HG02678 (cell line): ENCODE data around the gene SPATA9.
"Not testable (repeated sequence)": the region's sequence is repeated elsewhere in the genome, so short reads cannot be mapped to it uniquely, and the experiment has no call there.

ENCODE experiments used
- ATAC-seq: cut with Tn5 transposase; IDR thresholded peaks from one replicate; pipeline ENCODE4 v1.9.1; 2021; ENCODE audit warnings: mild to moderate bottlenecking, moderate library complexity; ENCODE audit not compliant: unreplicated experiment

The SPATA9 gene

GRCh38 chr5:95718203-95718602, 35.4 kb upstream of the SPATA9 start:
- ATAC-seq, result peak; percentile 92

- ATAC-seq, result no peak
These were observed 34.6 kb upstream of the SPATA9 start for GRCh38 chr5:95717439-95717838.

- no peak for ATAC-seq
These were observed 33.1 kb upstream of the SPATA9 start for GRCh38 chr5:95715799-95716461.

GRCh38 chr5:95713960-95714710, 31.3 kb upstream of the SPATA9 start:
- no peak for ATAC-seq

- ATAC-seq, result not testable (repeated sequence)
These were observed 30.5 kb upstream of the SPATA9 start for GRCh38 chr5:95713246-95713645.

GRCh38 chr5:95712347-95712958, 29.7 kb upstream of the SPATA9 start:
- ATAC-seq, result no peak

GRCh38 chr5:95711501-95712346, 28.9 kb upstream of the SPATA9 start:
- ATAC-seq, result no peak

- not testable (repeated sequence) for ATAC-seq
These were observed 28.1 kb upstream of the SPATA9 start for GRCh38 chr5:95710651-95711500.

GRCh38 chr5:95709967-95710650, 27.3 kb upstream of the SPATA9 start:
- ATAC-seq, result no peak

GRCh38 chr5:95708876-95709275, 26.1 kb upstream of the SPATA9 start:
- no peak for ATAC-seq

- not testable (repeated sequence) for ATAC-seq
These were observed 24.9 kb upstream of the SPATA9 start for GRCh38 chr5:95707534-95708188.

GRCh38 chr5:95707055-95707454, 24.3 kb upstream of the SPATA9 start:
- no peak for ATAC-seq

- ATAC-seq, result not testable (repeated sequence)
These were observed 23.4 kb upstream of the SPATA9 start for GRCh38 chr5:95706196-95706595.

- ATAC-seq, result no peak
These were observed 21.4 kb upstream of the SPATA9 start for GRCh38 chr5:95704150-95704549.

- no peak for ATAC-seq
These were observed 18.3 kb upstream of the SPATA9 start for GRCh38 chr5:95701074-95701473.

- no peak for ATAC-seq
These were observed 16.5 kb upstream of the SPATA9 start for GRCh38 chr5:95699337-95699736.

GRCh38 chr5:95697781-95698681, 15.2 kb upstream of the SPATA9 start:
- ATAC-seq, result no peak

- no peak for ATAC-seq
These were observed 7.5 kb upstream of the SPATA9 start for GRCh38 chr5:95690333-95690732.
